Measurements from ENCODE around the gene CSMD2.
"Not testable (repeated sequence)": the region's sequence is repeated elsewhere in the genome, so short reads cannot be mapped to it uniquely, and the experiment has no call there.

CSMD2 gene

DNA sequence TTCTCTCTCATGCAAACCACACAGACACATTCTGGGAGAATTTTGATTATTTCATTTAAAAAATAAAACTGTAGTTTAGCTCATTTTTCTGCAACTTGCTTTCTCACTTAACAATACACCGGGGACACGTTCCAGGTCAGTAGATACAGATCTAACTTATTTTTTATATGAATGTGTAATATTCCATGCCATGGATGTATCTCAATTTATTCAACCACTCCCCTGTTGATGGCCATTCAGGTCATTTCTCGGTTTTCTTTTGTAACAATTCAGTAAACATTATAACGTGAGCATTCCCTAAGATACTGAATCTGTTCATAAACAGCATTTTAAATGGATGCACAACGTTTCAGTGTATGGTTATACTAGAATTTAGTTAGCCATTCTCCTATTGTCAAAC is 64.7 kb downstream of the CSMD2 start:
- no peak for DNase-seq

DNA sequence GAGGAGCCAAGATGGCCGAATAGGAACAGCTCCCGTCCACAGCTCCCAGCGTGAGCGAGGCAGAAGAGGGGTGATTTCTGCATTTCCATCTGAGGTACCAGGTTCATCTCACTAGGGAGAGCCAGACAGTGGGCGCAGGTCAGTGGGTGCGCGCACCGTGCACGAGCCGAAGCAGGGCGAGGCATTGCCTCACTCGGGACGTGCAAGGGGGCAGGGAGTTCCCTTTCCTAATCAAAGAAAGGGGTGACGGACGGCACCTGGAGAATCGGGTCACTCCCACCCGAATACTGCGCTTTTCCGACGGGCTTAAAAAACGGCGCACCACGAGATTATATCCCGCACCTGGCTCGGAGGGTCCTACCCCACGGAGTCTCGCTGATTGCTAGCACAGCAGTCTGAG is 72.6 kb downstream of the CSMD2 start:
- not testable (repeated sequence) for DNase-seq

DNA sequence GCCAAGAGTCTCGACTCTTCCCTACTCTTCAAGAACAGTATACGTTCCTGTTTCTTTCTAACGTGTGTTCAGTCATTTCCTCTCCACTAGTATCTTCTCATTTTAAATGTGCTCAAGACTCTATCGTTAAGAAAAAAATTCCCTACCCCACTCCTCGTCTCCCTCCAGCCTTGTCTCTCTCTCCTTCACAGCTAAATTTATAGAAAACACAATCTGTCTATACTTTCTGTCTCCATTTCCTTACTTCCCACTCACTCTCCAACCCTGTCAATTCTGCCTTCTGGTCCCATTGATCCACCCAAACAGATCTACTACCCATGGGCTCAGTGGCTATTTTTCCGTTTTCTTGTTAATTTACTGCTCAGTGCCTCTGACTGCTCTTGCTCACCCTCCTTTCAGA is 75.3 kb downstream of the CSMD2 start:
- DNase-seq, result no peak

DNA sequence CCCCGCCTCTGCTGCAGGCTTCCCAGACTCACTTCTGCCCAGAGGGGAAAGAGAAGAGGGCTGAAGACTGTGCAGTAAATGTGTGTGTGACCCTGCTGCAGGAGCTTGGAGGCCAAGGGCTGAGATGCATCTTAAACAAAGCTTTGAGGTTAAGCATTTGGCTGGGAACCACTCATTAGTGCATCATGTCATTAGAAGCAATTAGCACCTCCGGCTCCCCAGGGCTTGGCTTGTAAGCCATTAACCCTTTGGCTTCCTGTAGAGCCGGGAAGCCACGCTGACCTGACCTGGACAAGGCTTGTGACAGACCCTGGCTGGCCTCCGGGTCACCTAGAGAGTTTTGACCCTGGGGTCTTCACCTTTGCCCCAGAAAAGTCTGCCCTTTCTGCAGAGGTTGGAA is 77.0 kb downstream of the CSMD2 start:
- no peak for DNase-seq

DNA sequence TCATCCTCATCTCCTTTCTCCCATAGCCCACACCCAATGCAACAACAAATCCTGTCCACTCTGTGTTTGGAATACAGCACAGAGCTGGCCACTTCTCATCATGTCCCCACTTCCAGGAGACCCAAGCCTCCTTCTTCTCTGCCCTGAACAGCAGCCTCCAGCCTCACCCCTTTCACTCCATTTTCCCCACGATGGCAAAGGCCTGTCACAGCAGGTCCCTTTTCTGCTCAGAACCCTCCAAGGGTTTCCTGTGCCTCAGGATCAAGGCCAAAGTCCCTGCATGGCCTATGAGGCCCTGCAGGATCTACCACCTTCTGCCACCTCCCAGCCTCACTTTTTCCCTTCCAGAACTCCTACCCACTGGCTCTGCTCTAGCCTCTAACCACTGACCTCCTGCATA is 78.5 kb downstream of the CSMD2 start:
- no peak for DNase-seq

DNA sequence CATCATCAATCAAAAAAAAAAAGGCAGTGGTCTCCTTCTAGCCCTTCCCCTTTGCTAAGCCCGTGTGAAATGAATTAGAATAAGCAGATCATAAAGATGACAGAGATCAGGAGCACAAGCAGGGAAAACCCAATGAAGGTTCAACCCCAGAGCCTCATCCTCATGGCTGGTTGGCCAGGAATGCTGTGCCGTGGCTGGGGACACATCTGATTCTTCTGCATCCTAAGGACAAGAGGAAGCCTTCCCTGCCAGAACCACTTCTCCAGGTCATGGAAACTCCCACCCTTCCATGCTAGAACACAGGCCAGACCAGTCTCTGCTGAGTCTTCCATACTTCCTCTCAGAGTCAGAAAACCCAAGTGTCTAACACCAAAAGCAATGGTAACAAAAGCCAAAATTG is 81.1 kb downstream of the CSMD2 start:
- no peak for DNase-seq

DNA sequence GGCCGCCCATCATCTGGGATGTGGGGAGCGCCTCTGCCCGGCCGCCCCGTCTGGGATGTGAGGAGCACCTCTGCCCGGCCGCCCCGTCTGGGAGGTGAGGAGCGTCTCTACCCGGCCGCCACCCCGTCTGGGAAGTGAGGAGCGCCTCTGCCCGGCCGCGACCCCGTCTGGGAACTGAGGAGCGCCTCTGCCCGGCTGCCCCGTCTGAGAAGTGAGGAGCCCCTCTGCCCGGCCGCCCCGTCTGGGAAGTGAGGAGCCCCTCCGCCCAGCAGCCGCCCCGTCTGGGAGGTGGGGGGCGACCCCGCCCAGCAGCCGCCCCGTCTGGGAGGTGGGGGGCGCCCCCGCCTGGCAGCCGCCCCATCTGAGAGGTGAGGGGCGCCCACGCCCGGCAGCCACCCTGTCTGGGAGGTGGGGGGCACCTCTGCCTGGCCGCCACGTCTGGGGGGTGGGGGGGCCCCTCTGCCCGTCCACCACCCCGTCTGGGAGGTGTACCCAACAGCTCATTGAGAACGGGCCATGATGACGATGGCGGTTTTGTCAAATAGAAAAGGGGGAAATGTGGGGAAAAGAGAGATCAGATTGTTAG is 82.9 kb downstream of the CSMD2 start:
- not testable (repeated sequence) for DNase-seq

DNA sequence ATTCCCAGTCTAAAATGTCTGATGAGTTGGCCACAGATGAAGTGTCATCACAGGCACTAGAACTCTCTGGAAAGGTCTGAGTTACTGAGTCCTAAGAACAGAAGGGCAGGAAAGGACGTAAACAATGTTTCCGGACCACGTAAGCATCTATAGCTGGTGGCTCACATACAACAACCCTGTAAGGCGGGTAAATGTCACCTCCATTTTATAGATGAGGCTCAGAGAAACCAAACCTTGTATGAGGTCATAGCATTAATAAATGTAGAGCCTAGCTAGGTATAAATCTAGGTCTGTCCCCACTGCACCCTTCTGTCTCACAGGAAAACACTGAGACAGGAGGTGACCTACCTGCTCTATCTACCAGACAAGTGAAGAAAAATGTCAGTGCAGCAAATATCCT is 86.6 kb downstream of the CSMD2 start:
- DNase-seq, result no peak

DNA sequence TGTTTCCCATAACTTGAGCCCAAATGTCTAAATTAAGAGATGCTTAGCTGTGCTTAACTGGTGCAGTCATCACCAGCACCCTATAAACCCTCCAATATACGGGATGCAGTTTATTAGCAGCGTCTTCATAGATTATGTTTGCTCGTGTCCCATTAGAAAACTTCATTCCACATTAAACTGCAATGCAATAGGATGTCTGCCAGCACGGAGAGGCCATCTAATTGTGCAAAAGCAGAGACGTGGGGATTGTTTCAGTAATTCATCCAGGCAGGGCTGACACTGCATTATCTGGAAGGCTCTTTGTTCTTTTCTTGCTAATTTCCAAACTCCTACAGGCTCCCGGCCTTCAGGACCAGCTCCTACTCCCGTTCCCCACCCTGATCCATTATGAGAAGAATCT is 89.5 kb downstream of the CSMD2 start:
- DNase-seq, result no peak

DNA sequence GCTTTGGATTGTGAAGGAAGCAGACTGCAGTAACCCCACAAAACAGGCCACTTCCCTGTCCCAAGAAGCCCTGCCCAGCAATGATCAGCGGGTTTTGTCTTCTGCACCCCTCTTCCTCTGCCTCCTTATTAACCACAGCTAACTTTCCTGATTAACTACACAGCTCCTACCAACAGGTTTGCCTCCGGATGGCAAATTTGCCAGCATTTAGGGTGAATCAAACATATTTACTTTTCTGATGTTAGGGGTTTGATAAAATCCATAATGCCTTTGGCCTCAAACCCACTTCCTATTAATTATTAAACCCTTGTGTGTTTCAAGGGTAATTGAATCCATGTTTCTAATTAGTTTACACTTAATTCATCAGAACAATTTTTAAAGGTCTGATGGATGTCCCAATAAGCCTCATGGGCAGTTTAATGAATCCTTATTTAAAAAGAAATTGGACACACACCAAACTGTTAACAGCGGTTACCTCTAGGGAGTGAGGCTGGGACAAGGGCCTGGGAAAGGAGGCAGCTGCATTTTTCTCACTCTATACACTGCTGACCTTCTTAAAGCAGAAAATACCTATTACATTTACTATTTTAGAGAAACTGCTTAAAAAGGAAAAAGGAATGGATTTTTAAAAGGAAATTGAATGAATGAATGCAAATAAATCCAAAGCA is 91.9 kb downstream of the CSMD2 start:
- DNase-seq, result no peak

DNA sequence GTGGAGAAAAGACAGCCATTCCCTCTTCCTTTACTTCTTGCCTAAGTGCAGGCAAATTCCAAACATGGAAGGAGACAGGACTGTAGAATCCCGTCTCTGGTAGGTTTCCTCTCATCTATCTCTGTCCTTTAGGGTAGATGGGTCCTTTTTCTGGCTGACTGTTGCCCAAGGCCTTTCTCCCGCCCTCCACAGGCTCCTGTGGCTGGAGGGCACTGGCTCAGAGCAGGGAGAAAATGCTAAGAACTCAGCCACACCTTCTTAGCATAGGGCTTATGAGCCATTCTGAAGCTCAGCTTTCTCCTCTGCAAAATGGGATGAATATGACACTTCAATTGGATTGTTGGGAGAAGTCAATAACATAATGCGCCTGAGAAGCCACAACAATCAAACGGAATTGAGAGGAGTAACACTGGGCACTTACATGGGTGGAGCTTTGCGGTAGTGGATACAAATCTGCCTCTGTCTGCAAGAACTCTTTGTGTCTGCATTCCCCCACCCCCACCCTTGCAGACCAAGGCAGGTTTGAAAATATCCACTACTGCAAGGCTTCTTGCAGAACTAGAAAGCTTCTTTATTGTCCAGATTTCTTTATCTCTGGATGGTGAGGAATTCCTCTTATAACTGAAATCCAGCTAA is 94.7 kb downstream of the CSMD2 start:
- no peak for DNase-seq

DNA sequence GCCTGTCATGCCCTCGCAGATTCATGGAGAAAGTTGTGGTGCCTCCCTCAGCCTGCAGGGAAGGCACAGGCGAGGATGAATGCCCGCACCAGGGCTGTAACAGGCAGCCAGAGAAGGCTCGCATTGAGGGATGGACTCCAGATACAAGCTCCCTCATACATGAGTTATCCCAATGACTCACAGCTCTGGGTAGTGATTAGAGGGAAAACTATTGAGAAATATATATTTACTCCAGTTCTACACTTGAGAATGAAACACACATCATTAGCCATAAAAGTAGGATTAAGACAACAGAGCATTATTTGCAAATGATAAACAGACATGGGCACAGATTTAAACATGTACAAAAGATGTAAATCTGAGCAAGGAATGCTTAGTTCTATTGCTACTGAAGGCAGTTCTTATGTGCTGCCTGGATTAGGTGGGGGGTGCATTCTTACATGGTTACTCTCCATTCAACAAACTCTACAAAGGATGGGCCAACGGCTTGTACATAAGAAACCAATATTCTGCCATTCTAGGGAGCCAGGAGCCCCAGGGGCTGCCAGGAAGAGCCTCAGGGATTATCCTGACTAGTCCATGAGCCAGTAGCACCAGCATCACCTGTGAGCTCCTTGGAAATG is 97.9 kb downstream of the CSMD2 start:
- DNase-seq, result no peak

DNA sequence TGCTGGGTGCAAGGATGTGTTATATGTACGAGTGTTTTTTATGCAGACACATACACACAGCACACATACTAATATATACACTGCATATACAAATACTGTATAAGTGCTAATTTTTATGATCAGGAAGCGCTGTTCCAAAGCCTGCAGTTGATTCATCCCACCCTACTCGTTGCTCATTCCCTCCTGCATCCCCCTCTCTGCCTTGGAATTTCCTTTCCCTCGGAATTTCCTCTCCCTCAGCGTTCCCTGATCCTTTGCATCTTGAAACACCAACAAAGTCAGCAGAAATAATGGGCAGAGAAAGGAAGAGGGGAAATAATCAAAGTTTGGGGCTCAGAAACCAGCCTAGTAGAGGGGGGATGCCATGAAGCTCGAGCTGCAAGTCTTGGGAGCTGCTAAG is 98.9 kb downstream of the CSMD2 start:
- DNase-seq, result no peak

DNA sequence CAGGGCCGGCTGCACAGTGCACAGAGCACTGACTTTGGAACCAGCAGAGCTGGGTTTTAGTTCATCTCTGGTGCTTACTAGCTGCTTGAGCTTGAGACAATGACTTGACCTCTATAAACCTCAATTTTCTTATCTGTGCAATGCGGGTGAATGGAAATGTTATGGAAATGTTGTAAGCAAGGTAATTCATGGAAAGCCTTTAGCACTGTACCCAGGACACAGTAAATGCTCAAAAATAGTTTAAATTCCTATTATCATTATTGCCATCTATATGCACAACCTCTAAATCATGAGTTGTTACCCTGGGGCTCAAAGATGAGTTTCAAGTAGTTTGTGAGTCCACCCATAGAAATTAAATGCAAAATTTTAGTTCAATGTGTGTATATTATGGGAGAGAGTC is 99.5 kb downstream of the CSMD2 start:
- no peak for DNase-seq

DNA sequence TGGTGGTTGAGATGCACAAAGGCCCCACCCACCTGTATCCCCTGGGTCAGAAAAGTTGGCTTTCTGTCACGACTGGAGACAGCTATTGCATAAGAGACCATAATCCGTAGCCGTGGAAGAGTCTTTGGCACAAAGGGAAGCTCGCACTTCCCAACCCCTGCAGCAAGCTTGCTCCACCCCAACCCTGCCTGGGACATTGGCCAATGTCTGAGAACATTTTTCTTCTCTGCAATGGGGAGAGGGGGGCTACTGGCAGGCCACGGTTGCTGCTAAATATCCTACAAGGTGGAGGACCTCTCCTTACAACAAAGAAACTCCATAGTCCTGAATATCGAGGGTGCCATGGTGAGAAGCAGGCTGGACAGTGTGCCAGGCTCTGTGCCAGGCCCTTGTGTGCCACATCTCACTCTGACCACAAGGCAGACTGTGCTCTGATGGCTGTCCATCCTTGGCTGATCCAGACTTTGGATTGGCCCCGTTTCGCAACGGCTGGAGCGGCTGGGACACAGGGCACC is 104.1 kb downstream of the CSMD2 start:
- no peak for DNase-seq

DNA sequence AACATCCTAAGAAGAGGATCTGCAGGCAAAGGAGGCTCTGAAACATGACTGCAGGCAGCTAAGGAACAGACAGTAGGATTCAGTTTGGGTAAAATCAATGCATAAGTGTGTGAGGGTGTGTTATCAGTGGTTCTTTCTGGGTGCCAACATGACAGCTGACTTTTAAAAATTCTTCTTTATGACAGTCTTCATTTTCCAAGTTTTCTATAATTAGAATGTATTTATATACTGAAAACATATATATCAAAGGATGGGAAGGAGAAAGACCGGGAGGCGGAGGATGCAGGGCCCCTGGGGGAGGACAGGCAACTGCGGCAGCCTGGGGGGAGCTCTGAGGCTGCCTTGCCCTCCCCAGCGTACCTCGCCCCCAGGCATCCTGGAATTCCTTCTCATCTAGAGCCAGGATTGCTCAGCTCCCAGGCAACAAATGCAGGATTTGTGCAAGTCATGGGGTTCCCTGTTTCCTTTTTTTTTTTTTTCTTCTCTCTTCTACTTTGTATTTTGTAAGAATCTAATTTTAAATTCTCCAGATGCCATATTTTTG is 104.8 kb downstream of the CSMD2 start:
- no peak for DNase-seq

DNA sequence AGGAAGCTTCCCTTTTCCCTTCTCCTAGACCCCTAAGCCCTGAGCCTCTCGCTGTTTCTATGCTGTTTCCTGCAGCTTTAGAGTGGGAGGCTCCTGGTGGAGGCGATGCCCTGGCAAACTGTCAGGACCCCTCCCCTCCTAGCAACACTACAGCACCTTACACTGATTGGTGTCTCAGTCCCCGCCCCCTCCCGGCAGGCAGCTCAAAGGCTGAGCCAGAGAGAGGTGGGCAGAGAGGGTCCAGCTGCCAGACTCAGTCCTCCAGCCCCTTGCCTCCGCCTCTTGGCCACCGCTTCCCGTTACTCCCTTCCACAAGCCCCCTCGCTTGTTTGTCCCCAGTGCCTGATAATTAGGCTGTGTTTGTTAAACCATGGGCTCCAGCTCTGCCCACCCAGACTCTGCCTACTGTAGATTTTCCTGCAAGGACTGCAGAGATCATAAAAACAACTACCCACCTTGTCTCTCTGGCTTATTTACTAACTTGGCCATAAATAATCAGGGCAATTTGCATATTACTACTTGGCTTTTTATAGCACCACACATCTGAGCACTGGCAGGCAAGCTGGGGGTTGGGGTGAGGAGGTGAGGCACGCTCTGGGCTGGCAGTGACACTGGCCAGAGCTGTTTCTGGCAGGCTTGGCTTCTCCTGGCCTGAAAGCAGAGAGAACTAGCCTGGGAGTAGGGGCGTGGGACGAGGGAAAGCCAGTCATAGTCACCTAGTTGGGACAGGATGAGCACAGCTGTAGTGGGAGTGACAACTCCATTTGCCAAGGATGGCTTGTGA is 107.5 kb downstream of the CSMD2 start:
- DNase-seq, result no peak

DNA sequence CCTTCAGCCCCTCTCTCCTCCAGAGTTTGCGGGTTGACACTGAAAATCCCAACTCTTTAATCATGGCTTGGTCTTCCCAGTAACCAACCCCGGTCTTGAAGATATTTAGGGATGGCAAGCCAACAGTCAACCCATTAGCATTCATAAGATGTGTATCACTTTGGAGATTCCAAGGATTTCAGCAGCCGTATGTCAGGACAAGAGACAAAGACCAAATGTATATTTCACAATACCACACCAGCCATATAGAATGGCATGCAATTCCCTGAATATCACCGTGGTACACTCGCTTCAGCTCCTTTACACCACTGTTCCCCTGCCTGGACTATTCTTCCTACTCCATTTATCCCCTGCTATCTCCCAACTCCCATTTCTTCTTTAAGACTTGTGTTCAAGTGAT is 109.2 kb downstream of the CSMD2 start:
- no peak for DNase-seq

DNA sequence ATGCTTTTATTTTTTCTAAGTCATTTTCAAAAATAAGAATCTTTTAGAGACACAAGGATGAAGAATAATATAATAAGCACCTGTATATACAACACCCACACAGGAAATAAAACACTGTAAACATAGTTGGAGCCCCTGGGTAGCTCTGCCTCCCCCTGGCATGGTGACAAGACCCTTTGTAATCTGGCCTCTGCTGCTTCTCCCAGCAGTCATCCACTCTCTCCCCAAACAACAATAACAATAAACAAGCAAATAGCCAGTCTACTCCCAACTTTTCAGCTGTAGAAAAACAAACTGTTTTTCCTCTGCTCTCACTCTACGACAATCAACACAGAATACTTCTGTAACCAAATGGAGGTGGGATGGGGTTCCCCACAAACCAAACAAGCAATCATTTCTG is 110.1 kb downstream of the CSMD2 start:
- no peak for DNase-seq

DNA sequence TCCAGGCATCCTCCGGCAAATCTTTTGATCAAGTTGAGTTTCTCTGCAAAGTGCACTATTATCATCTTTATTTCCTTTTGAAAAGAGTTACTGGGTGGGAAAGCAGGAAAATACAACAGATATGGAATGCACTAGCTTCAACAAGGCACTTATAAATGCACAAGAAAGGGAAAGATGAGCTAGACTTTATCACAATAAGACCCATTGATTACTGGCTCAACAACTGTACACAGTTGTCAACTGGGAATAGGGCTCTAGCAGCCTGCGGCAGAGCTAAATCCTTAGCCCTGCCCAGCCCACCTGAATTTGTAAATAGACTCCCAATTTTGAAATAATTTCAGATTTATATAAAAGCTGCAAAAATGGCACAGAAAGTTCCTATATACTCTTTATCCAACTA is 111.4 kb downstream of the CSMD2 start:
- no peak for DNase-seq

DNA sequence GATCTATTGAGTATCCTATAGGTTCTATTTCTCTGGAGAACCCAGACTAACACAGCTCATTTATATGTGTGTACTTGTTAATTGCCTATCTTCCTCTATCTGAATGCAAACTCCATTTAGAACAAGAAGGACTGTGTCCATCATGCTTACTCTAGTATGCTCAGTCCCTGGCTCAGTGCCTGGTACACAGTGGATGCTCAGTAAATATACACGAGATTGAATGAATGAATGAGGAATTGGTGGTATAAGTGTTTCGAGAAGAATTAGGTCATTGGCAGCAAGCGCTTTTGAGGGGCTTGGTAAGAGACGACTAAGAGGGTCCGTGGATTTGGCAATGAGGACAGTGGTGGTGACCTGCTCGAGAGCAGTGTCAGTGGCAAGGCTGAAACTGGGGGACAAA is 112.5 kb downstream of the CSMD2 start:
- DNase-seq, result no peak

DNA sequence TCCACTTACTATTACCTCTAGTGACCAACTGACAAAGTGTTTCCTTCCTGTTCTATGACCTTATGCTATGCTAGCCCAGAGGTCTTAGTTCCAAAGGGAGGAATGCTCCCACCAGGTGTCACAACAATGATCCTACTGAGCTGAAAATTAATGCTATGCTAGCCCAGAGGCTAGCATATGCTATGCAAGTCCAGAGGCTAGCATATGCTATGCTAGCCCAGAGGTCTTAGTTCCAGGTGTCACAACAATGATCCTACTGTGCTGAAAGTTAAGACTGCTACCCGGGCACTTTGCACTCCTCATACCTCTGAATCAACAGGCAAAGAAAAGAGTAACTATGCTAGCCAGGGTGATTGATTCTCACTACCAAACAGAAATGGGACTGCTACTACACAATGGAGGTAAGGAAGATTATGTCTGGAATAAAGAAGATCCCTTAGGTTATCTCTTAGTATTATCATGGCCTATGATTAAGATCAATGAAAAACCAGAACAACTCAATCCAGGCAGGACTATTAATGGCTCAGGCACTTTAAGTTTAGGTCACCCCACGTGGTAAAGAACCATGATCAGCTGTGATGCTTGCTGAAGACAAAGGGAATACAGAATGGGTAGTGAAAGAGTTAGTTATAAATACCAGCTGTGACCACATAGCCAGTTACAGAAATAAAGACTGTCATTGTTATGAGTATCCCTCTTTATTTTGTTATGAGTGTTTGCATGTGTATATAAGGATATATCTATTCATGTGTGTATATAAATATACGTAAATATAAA is 114.1 kb downstream of the CSMD2 start:
- DNase-seq, result no peak

Data from DMS79 (cell line).